Gastroesophageal sphincter (tissue), 4 donors: ENCODE data around the gene COL7A1. TPM values are rescaled to one million over a fixed set of nuclear protein-coding genes. Genes with fewer than 3 reads are reported as not detected.

Experiments
- ATAC-seq: fragments of 150-250 bp; one replicate; pipeline ENCODE4 v1.9.1; 2016; ENCODE audit warnings: mild to moderate bottlenecking, moderate library complexity
- H3K27ac ChIP-seq, 4 donors: fragments of 200-600 bp; sonication (generic) in 3 of 4; 1 replicate in 3 of 4; 2 replicates in 1 of 4; pipeline ENCODE4 v1.5.1; 2016 to 2019
- H3K27me3 ChIP-seq: fragments of 200-600 bp; sonication (generic); one replicate; pipeline ENCODE4 v1.5.1; 2019
- H3K36me3 ChIP-seq, 2 donors: fragments of 200-600 bp; sonication (generic); one replicate each; pipeline ENCODE4 v1.5.1; 2019; ENCODE audit warnings: control low read depth in 1 of 2
- H3K4me1 ChIP-seq, 3 donors: fragments of 200-600 bp; sonication (generic); 1 replicate in 2 of 3; 2 replicates in 1 of 3; pipeline ENCODE4 v1.5.1; 2016 to 2019; ENCODE audit warnings: control low read depth in 2 of 3
- H3K4me3 ChIP-seq, 2 donors: fragments of 200-600 bp; sonication (generic); one replicate each; pipeline ENCODE4 v1.5.1; 2019; ENCODE audit warnings: mild to moderate bottlenecking in 1 of 2, moderate library complexity in 1 of 2
- H3K9me3 ChIP-seq, 3 donors: fragments of 200-600 bp; sonication (generic); one replicate each; pipeline ENCODE4 v1.5.1; 2017 to 2019; ENCODE audit warnings: control low read depth in 2 of 3
- CTCF ChIP-seq, 4 experiments: fragments of 200-600 bp in 2 of 4; fragments of 450-650 bp in 2 of 4; sonication (generic) in 1 of 4; IDR thresholded peaks; one replicate each; pipeline ENCODE4 v1.5.1; 2017 to 2019; ENCODE audit warnings: antibody characterized with exemption in 4 of 4, mild to moderate bottlenecking in 2 of 4, moderate library complexity in 2 of 4
- EP300 ChIP-seq: sonication (generic); formaldehyde crosslinking; IDR thresholded peaks from one replicate; pipeline ENCODE4 v1.6.1; 2017; ENCODE audit warnings: antibody characterized with exemption, mild to moderate bottlenecking
- POLR2A ChIP-seq, 2 donors: fragments of 450-650 bp; IDR thresholded peaks; one replicate each; pipeline ENCODE4 v1.6.1; 2017; ENCODE audit warnings: antibody characterized with exemption in 2 of 2, mild to moderate bottlenecking in 2 of 2, moderate library complexity in 1 of 2
- POLR2AphosphoS5 ChIP-seq: sonication (generic); formaldehyde crosslinking; IDR thresholded peaks from one replicate; pipeline ENCODE4 v1.6.1; 2017; ENCODE audit warnings: antibody characterized with exemption
- WGBS, 2 donors: methylation state at CpG; one replicate each; pipeline ENCODE4 v1.1.5; 2018; ENCODE audit warnings: low coverage in 1 of 2; 5-methylcytosine and 5-hydroxymethylcytosine counted together
- total RNA-seq, 4 donors: library from RNA; depleted of rRNA; stranded (reverse); fragments of >200 nt; gene quantifications; one replicate each; pipeline ENCODE4 v1.1.0, GENCODE V29; 2016

COL7A1 gene
- total RNA-seq, 4 donors from 2014 or later, result 1.7 to 3.9 (median 1.9) TPM

DNA sequence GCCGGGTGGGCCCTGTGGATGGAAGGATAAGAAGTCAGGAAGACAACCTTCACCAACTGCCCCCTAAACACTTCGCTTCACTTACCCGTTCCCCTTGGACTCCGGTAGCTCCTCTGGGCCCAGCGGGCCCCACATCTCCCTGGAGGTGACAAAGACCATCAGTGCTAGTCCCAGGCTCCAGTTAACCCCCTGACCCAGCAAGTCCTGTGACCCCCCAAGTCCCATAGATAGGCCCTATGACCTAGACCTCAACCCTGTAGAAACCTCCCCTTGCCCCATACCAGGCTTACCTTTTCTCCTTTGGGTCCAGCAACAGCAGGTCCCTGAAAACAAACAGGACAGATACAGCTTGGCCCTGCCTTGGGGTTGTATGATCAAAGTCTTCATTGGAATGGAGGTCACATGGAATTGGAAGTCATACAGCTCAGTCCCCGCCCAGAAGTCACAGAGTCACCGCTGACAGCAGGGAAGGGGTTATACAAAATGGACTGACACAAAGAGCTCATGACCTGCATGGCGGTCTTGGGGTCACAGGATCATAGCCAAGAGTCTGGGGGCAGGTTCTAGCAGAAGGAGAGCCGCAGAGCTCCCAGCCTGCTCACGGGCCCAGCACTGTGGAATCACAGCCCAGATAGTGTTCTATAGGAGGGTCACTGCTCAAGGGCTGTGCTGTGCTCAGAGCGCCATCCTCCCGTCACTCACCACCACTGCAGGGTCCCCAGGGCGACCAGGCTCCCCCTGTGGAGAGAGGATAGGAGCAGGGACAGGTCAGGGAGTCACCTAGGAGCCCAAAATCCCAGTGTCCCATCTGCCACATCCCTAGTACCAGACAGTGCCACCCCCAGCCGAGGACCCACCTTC lies 13.3 kb downstream of the COL7A1 start:
- H3K9me3 ChIP-seq, result no peaks in the 10 kb centered on the region
- no peaks in the 10 kb centered on the region for H3K36me3 ChIP-seq
- ATAC-seq, result no peak
- no peaks in the 10 kb centered on the region for H3K27me3 ChIP-seq
- no peak overlapping the region for H3K27ac ChIP-seq
- no peaks in the 10 kb centered on the region for H3K4me1 ChIP-seq
- H3K4me3 ChIP-seq, result no peak overlapping the region
- 74 to 94% methylated on average over 3 of the region's 14 CpGs for WGBS, 2 donors
- no peak for TF ChIP-seq EP300
- no peak for TF ChIP-seq CTCF (IDR thresholded peaks at IDR 0.05)
- TF ChIP-seq POLR2A (IDR thresholded peaks at IDR 0.05), result no peak
- no peak for TF ChIP-seq POLR2AphosphoS5

- Histone ChIP-seq H3K4me1 (no peaks in the 10 kb centered on the region), H3K36me3 (no peaks in the 10 kb centered on the region), H3K9me3 (no peaks in the 10 kb centered on the region), H3K27ac (no peak overlapping the region), H3K27me3 (no peaks in the 10 kb centered on the region), H3K4me3 (no peak overlapping the region)
- 89 to 92% methylated on average over 2 of the region's 4 CpGs for WGBS, 2 donors
- TF ChIP-seq POLR2AphosphoS5, result no peak
- no peak for ATAC-seq
Observed at GRCh38 chr3:48576647-48577046, 18.5 kb downstream of the COL7A1 start.

- Histone ChIP-seq H3K9me3 (no peaks in the 10 kb centered on the region), H3K27me3 (no peaks in the 10 kb centered on the region), H3K27ac (no peak overlapping the region), H3K4me1 (no peaks in the 10 kb centered on the region), H3K4me3 (no peak overlapping the region), H3K36me3 (no peaks in the 10 kb centered on the region)
- WGBS, 2 donors, result no CpG with 5 or more reads among the region's 17 CpGs
- no peak for ATAC-seq
- no peak for TF ChIP-seq POLR2A (IDR thresholded peaks at IDR 0.05)
- TF ChIP-seq CTCF (IDR thresholded peaks at IDR 0.05), result no peak
- TF ChIP-seq POLR2AphosphoS5, result no peak
Observed at GRCh38 chr3:48575366-48575765, 19.8 kb downstream of the COL7A1 start.

DNA sequence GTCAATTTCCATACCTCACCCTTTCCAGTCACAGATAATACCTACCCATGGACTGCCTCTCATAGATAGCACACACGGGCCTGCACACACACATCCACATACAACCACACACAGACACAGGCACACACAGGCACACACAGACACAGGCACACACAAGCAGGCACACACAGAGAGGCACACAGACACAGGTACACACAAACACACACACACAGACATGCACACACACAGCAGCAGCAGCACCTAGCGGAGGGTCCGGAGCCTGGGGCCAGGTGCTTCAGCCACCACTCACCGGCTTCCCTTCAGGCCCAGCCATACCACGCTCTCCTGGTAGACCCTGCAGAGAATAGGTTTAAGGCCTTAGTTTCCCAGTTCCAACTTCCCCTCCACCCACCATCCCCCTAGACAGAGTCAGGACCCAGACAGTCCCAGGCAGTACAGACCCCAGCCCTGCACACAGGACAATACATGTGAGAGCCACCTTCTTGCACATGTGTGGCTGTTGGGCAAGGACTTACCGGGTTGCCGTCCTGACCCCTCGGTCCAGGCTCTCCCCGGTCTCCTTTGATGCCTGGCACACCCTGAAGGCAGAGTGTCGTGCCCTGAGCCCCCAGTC lies 21.1 kb downstream of the COL7A1 start:
- TF ChIP-seq EP300 (no peak), CTCF (IDR thresholded peaks at IDR 0.05) (no peak), POLR2AphosphoS5 (no peak), POLR2A (IDR thresholded peaks at IDR 0.05) (no peak)
- no peak for ATAC-seq
- WGBS, 2 donors, result no CpG with 5 or more reads among the region's 10 CpGs
- Histone ChIP-seq H3K27ac (no peak overlapping the region), H3K9me3 (no peaks in the 10 kb centered on the region), H3K36me3 (no peaks in the 10 kb centered on the region), H3K27me3 (no peaks in the 10 kb centered on the region), H3K4me3 (no peak overlapping the region), H3K4me1 (no peaks in the 10 kb centered on the region)

DNA sequence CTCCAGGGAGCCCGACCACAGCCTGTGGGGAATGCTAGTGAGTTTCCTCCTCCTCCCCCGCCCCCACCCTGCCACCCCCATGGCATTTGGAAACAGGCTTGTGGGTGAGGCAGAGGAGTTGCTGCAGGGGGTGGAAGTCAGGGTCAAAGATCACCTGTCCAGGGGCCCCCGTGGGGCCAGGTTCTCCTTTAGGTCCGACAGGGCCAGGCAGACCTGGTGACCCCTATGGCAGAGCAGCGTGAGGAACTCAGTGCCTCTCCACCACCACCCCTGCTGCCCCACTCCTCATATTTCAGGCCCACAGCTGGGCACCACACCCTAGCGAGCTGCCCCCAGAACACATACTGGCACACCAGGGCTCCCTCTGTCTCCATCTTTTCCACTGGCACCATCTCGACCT lies 22.6 kb downstream of the COL7A1 start:
- Histone ChIP-seq H3K27ac (no peak overlapping the region), H3K4me1 (no peaks in the 10 kb centered on the region), H3K36me3 (no peaks in the 10 kb centered on the region), H3K27me3 (no peaks in the 10 kb centered on the region), H3K4me3 (no peak overlapping the region), H3K9me3 (no peaks in the 10 kb centered on the region)
- TF ChIP-seq CTCF (IDR thresholded peaks at IDR 0.05), result no peak
- TF ChIP-seq EP300, result no peak
- ATAC-seq, result no peak
- 100% methylated on average over 1 of the region's 7 CpGs for WGBS, 2 donors
